Fibroblast of lung (primary cell): ENCODE measurements around the gene CCDC138. TPM values are rescaled to one million over a fixed set of nuclear protein-coding genes. Genes with fewer than 3 reads are reported as not detected.

Experiments
- DNase-seq, 2 donors: peaks; one replicate each; pipeline versions ENCODE4 v3.0.0 to v3.0.0-alpha.2; 2010; ENCODE audit warnings: low read depth in 2 of 2
- H2AFZ ChIP-seq: 2 replicates; pipeline ENCODE4 v1.5.1; 2012; ENCODE audit warnings: low read length, control low read depth, inconsistent platforms
- H3K27ac ChIP-seq: 2 replicates; pipeline ENCODE4 v1.5.1; 2011; ENCODE audit warnings: low read length, control low read depth; ENCODE audit not compliant: insufficient read depth
- H3K27me3 ChIP-seq: 2 replicates; pipeline ENCODE4 v1.5.1; 2011; ENCODE audit warnings: mild to moderate bottlenecking, low read length; ENCODE audit not compliant: control insufficient read depth, insufficient read depth
- H3K36me3 ChIP-seq: 2 replicates; pipeline ENCODE4 v1.5.1; 2011; ENCODE audit warnings: low read length; ENCODE audit not compliant: control insufficient read depth, insufficient read depth
- H3K4me1 ChIP-seq: 2 replicates; pipeline ENCODE4 v1.5.1; 2011; ENCODE audit warnings: low read length; ENCODE audit not compliant: control insufficient read depth, insufficient read depth; ENCODE audit errors: extremely low read depth
- H3K4me2 ChIP-seq: 2 replicates; pipeline ENCODE4 v1.5.1; 2011; ENCODE audit warnings: low read length, control low read depth; ENCODE audit not compliant: insufficient read depth; ENCODE audit errors: extremely low read depth
- H3K4me3 ChIP-seq, 4 experiments: fragments of 200-600 bp in 1 of 4; sonication (generic) in 1 of 4; replicated peaks in 1 of 4; 2 replicates each; pipeline ENCODE4 v1.5.1; 2011 to 2016; ENCODE audit warnings: low read length in 4 of 4, low read depth in 3 of 4, mild to moderate bottlenecking in 3 of 4, control low read depth in 2 of 4, inconsistent platforms in 1 of 4, mixed read lengths in 1 of 4; ENCODE audit not compliant: insufficient read depth in 1 of 4; ENCODE audit errors: control extremely low read depth in 1 of 4
- H3K79me2 ChIP-seq: 2 replicates; pipeline ENCODE4 v1.5.1; 2012; ENCODE audit warnings: mild to moderate bottlenecking, low read length, inconsistent platforms; ENCODE audit not compliant: control insufficient read depth, insufficient read depth
- H3K9ac ChIP-seq: 2 replicates; pipeline ENCODE4 v1.5.1; 2011; ENCODE audit warnings: mild to moderate bottlenecking, low read length, control low read depth; ENCODE audit not compliant: insufficient read depth
- H3K9me3 ChIP-seq: 2 replicates; pipeline ENCODE4 v1.5.1; 2012; ENCODE audit warnings: low read depth, low read length; ENCODE audit not compliant: control insufficient read depth, insufficient read depth
- H4K20me1 ChIP-seq: 2 replicates; pipeline ENCODE4 v1.5.1; 2011; ENCODE audit warnings: low read length; ENCODE audit not compliant: control insufficient read depth, insufficient read depth; ENCODE audit errors: extremely low read depth
- CTCF ChIP-seq, 2 donors: IDR thresholded peaks in 1 of 2; conservative IDR thresholded peaks in 1 of 2; 1 replicate in 1 of 2; 2 replicates in 1 of 2; pipeline ENCODE4 v1.5.1; 2011 to 2012; ENCODE audit warnings: low read length in 2 of 2, control low read depth in 1 of 2, inconsistent platforms in 1 of 2, low read depth in 1 of 2, mild to moderate bottlenecking in 1 of 2
- EZH2 ChIP-seq: IDR thresholded peaks from 2 replicates; pipeline ENCODE4 v1.5.1; 2012; ENCODE audit warnings: low read length, control low read depth, mild to moderate bottlenecking; ENCODE audit errors: missing control alignments
- polyA plus RNA-seq, 2 donors: library from polyadenylated mRNA; depleted of rRNA in 1 of 2; stranded (reverse) in 1 of 2; unstranded in 1 of 2; fragments of >200 nt; gene quantifications; 2 replicates each; pipeline ENCODE4 v1.2.1, GENCODE V29; 2011 to 2012; ENCODE audit warnings: missing spikeins in 1 of 2
- total RNA-seq: library from RNA; depleted of rRNA; stranded (reverse); fragments of >200 nt; gene quantifications from 2 replicates; pipeline ENCODE4 v1.2.1, GENCODE V29; 2014

Gene CCDC138
- total and polyA plus RNA-seq, 2 donors (not counting 1 experiment from before 2014, with no cell fraction given), result 1.7 to 3.3 TPM

- H3K27me3 ChIP-seq, result no peaks in the 10 kb centered on the region
Observed at GRCh38 chr2:108810993-108811957, 24.7 kb downstream of the CCDC138 start.

GRCh38 chr2:108813732-108814131, 27.2 kb downstream of the CCDC138 start:
- Histone ChIP-seq H3K4me1 (no peaks in the 10 kb centered on the region), H3K27me3 (no peaks in the 10 kb centered on the region), H3K9me3 (no peaks in the 10 kb centered on the region), H3K36me3 (no peaks in the 10 kb centered on the region), H4K20me1 (no peaks in the 10 kb centered on the region), H3K9ac (no peak overlapping the region), H3K4me3 (no peak overlapping the region), H2AFZ (no peak overlapping the region), H3K79me2 (no peaks in the 10 kb centered on the region), H3K4me2 (no peak overlapping the region), H3K27ac (no peak overlapping the region)
- no peak for TF ChIP-seq CTCF (conservative IDR thresholded peaks at IDR 0.05 in 1 of 2, IDR thresholded peaks at IDR 0.05 in 1 of 2; ENCODE audit: low read depth in 1 of 2, low read length in 2 of 2)
- no peak for TF ChIP-seq EZH2
- DNase-seq, result no peak

More at GRCh38 chr2:108810993-108811957, 24.7 kb downstream of the CCDC138 start:
- Histone ChIP-seq H3K4me3 (no peak overlapping the region), H3K36me3 (no peaks in the 10 kb centered on the region), H3K79me2 (no peaks in the 10 kb centered on the region), H3K27ac (no peak overlapping the region), H3K9ac (no peak overlapping the region), H3K4me2 (no peak overlapping the region), H3K4me1 (no peaks in the 10 kb centered on the region), H3K9me3 (no peaks in the 10 kb centered on the region), H4K20me1 (no peaks in the 10 kb centered on the region), H2AFZ (no peak overlapping the region)
- TF ChIP-seq EZH2, result no peak
- TF ChIP-seq CTCF (conservative IDR thresholded peaks at IDR 0.05 in 1 of 2, IDR thresholded peaks at IDR 0.05 in 1 of 2; ENCODE audit: low read depth in 1 of 2, low read length in 2 of 2), result no peak
- no peak for DNase-seq

- TF ChIP-seq CTCF (conservative IDR thresholded peaks at IDR 0.05 in 1 of 2, IDR thresholded peaks at IDR 0.05 in 1 of 2; ENCODE audit: low read depth in 1 of 2, low read length in 2 of 2) (no peak), EZH2 (no peak)
- DNase-seq, result peak in 1 of 2 donors; percentile 5
Observed at GRCh38 chr2:108820482-108820881, 33.9 kb downstream of the CCDC138 start.

More at GRCh38 chr2:108820482-108820881, 33.9 kb downstream of the CCDC138 start:
- H3K9me3 ChIP-seq, result no peaks in the 10 kb centered on the region
- no peaks in the 10 kb centered on the region for H3K36me3 ChIP-seq
- H3K9ac ChIP-seq, result no peak overlapping the region
- H3K4me3 ChIP-seq, result no peak overlapping the region
- H3K27me3 ChIP-seq, result no peaks in the 10 kb centered on the region
- no peak overlapping the region for H3K27ac ChIP-seq
- no peaks in the 10 kb centered on the region for H3K79me2 ChIP-seq
- H3K4me1 ChIP-seq, result no peaks in the 10 kb centered on the region
- H3K4me2 ChIP-seq, result no peak overlapping the region
- no peaks in the 10 kb centered on the region for H4K20me1 ChIP-seq
- H2AFZ ChIP-seq, result no peak overlapping the region
